MM.1S (cell line): Measurements from ENCODE around the gene KCNQ2.

Source experiments
- DNase-seq: peaks from one replicate; pipeline ENCODE4 v3.0.0-alpha.2; 2015
- H2AFZ ChIP-seq: fragments of 300-600 bp; sonication (generic); 2 replicates; pipeline ENCODE4 v1.6.0; 2016; ENCODE audit warnings: antibody characterized with exemption, low read length
- H3F3A ChIP-seq: fragments of 300-600 bp; sonication (generic); 2 replicates; pipeline ENCODE4 v1.6.1; 2016; ENCODE audit warnings: mild to moderate bottlenecking, antibody characterized with exemption, low read length, moderate library complexity, mixed read lengths; ENCODE audit not compliant: insufficient read depth
- H3K27ac ChIP-seq: fragments of 300-600 bp; sonication (generic); 2 replicates; pipeline ENCODE4 v1.5.1; 2016; ENCODE audit warnings: mild to moderate bottlenecking, low read length
- H3K27me3 ChIP-seq: fragments of 300-600 bp; sonication (generic); replicated peaks from 2 replicates; pipeline ENCODE4 v1.6.0; 2016; ENCODE audit warnings: low read length; ENCODE audit not compliant: insufficient read depth
- H3K36me3 ChIP-seq: fragments of 300-600 bp; sonication (generic); replicated peaks from 2 replicates; pipeline ENCODE4 v1.6.1; 2016; ENCODE audit warnings: mild to moderate bottlenecking, low read length, mixed read lengths; ENCODE audit not compliant: insufficient read depth
- H3K4me1 ChIP-seq: fragments of 300-600 bp; sonication (generic); 2 replicates; pipeline ENCODE4 v1.6.1; 2016; ENCODE audit warnings: low read length, mixed read lengths
- H3K4me2 ChIP-seq: fragments of 300-600 bp; sonication (generic); 2 replicates; pipeline ENCODE4 v1.6.0; 2016; ENCODE audit warnings: low read depth, low read length
- H3K4me3 ChIP-seq: fragments of 300-600 bp; sonication (generic); 2 replicates; pipeline ENCODE4 v1.5.1; 2016; ENCODE audit warnings: low read length, mixed read lengths
- H3K79me2 ChIP-seq: fragments of 300-600 bp; sonication (generic); 2 replicates; pipeline ENCODE4 v1.6.1; 2016; ENCODE audit warnings: mixed run types, low read length, mixed read lengths
- H3K9ac ChIP-seq: fragments of 300-600 bp; sonication (generic); 2 replicates; pipeline ENCODE4 v1.6.1; 2016; ENCODE audit warnings: low read length, mixed read lengths
- H3K9me2 ChIP-seq: fragments of 300-600 bp; sonication (generic); replicated peaks from 2 replicates; pipeline ENCODE4 v1.6.1; 2016; ENCODE audit warnings: mild to moderate bottlenecking, low read length, mixed read lengths; ENCODE audit not compliant: insufficient read depth
- H3K9me3 ChIP-seq: fragments of 300-600 bp; sonication (generic); replicated peaks from 2 replicates; pipeline ENCODE4 v1.6.1; 2016; ENCODE audit warnings: mild to moderate bottlenecking, low read length, mixed read lengths; ENCODE audit not compliant: insufficient read depth
- H4K20me1 ChIP-seq: fragments of 300-600 bp; sonication (generic); 2 replicates; pipeline ENCODE4 v1.6.1; 2016; ENCODE audit warnings: mild to moderate bottlenecking, low read length, moderate library complexity, mixed read lengths; ENCODE audit not compliant: insufficient read depth
- EZH2 ChIP-seq: fragments of 300-600 bp; sonication (generic); optimal IDR thresholded peaks from 2 replicates; pipeline ENCODE3; 2017; ENCODE audit warnings: low read depth, mild to moderate bottlenecking, antibody characterized with exemption, low read length, mixed read lengths
- EZH2phosphoT487 ChIP-seq: fragments of 300-600 bp; sonication (generic); IDR thresholded peaks from 2 replicates; pipeline ENCODE4 v1.6.1; 2018; ENCODE audit warnings: antibody characterized with exemption, low read length
- TF ChIP-seq, protein P1 (sequence below): fragments of 300-600 bp; sonication (generic); IDR thresholded peaks from 2 replicates; pipeline ENCODE4 v1.5.1; 2016; ENCODE audit warnings: antibody characterized with exemption, low read length, mixed read lengths

The KCNQ2 gene

DNA sequence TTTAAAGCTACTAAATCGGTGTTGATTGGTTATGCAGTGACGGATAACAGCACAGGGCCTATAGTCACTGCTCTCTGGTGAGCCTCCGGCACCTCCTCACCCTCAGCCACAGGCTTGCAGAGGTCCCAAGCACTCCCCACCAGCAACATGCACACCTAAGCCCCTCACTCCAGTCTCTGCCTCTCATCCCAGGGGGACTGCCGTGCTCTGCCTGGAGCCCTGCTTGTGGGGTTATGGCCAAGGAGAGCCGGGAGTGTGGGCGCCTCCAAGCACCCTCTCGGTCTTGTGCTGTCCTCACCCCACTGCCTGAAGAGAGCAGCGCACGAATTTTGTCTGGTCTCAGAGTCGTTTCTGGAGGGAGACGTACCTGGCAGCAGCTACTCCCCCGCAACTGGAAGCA, 33.3 kb upstream of the KCNQ2 start:
- Histone ChIP-seq H3K9me2 (no peaks in the 10 kb centered on the region), H3K36me3 (no peaks in the 10 kb centered on the region), H3K9me3 (no peaks in the 10 kb centered on the region), H3K4me3 (no peak overlapping the region), H3K4me2 (no peak overlapping the region), H2AFZ (no peak overlapping the region), H3K9ac (no peak overlapping the region), H3F3A (no peaks in the 10 kb centered on the region), H3K27ac (no peak overlapping the region), H3K27me3 (peaks cover 82% of the 10 kb centered on the region), H3K4me1 (peaks cover 8% of the 10 kb centered on the region), H3K79me2 (no peaks in the 10 kb centered on the region), H4K20me1 (no peaks in the 10 kb centered on the region)
- TF ChIP-seq EZH2 (no peak), EZH2phosphoT487 (no peak)
- TF ChIP-seq, protein P1, sequence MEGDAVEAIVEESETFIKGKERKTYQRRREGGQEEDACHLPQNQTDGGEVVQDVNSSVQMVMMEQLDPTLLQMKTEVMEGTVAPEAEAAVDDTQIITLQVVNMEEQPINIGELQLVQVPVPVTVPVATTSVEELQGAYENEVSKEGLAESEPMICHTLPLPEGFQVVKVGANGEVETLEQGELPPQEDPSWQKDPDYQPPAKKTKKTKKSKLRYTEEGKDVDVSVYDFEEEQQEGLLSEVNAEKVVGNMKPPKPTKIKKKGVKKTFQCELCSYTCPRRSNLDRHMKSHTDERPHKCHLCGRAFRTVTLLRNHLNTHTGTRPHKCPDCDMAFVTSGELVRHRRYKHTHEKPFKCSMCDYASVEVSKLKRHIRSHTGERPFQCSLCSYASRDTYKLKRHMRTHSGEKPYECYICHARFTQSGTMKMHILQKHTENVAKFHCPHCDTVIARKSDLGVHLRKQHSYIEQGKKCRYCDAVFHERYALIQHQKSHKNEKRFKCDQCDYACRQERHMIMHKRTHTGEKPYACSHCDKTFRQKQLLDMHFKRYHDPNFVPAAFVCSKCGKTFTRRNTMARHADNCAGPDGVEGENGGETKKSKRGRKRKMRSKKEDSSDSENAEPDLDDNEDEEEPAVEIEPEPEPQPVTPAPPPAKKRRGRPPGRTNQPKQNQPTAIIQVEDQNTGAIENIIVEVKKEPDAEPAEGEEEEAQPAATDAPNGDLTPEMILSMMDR, result no peak
- no peak for DNase-seq

DNA sequence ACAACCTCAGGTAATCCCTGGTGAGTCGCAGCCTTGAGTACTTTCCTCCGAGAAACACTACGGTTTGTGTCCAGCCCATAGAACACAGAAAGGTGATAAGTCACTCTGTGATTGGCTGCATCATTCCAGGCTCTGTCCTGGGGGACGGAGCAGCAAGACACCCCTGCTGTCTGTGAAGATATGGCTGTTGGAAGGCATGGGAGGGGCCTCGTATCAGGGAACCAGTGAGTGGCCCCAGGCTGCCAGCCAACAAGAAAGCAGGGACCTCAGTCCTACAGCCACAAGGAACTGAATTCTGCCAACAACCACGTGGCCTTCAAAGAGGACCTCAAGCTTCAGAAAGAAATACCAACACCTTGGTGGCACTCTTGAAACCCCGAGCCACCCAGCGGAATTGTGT, 32.8 kb upstream of the KCNQ2 start:
- Histone ChIP-seq H3K9me3 (no peaks in the 10 kb centered on the region), H3F3A (no peaks in the 10 kb centered on the region), H3K4me1 (peaks cover 8% of the 10 kb centered on the region), H3K27me3 (peaks cover 78% of the 10 kb centered on the region), H4K20me1 (no peaks in the 10 kb centered on the region), H2AFZ (no peak overlapping the region), H3K9me2 (no peaks in the 10 kb centered on the region), H3K79me2 (no peaks in the 10 kb centered on the region), H3K36me3 (no peaks in the 10 kb centered on the region), H3K4me2 (no peak overlapping the region), H3K27ac (no peak overlapping the region), H3K9ac (no peak overlapping the region), H3K4me3 (no peak overlapping the region)
- TF ChIP-seq, protein P1, result no peak
- TF ChIP-seq EZH2, result no peak
- TF ChIP-seq EZH2phosphoT487, result no peak
- no peak for DNase-seq

DNA sequence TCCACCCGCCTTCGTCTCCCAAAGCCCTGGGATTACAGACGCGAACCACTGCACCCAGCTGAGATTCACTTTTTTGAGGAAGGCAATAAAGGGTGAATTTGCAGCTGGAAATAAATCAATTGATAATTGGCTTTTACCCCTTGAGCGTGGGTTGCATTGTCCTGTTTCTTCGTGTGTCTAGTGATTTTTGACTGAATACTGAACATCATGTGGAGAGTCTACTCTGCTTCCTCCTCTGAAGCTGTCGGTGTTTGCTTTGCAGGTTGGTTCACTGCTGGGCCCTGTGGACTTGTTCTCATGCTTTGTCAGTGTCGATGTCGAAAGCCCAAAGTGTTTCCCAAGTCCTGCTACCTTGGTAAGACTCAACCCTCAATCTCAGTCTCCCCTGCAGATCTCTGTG, 32.2 kb upstream of the KCNQ2 start:
- Histone ChIP-seq H3K9ac (no peak overlapping the region), H2AFZ (no peak overlapping the region), H3F3A (no peaks in the 10 kb centered on the region), H3K79me2 (no peaks in the 10 kb centered on the region), H3K27me3 (peaks cover 71% of the 10 kb centered on the region), H3K4me1 (peaks cover 8% of the 10 kb centered on the region), H3K4me3 (no peak overlapping the region), H3K9me3 (no peaks in the 10 kb centered on the region), H3K27ac (no peak overlapping the region), H4K20me1 (no peaks in the 10 kb centered on the region), H3K4me2 (no peak overlapping the region), H3K9me2 (no peaks in the 10 kb centered on the region), H3K36me3 (no peaks in the 10 kb centered on the region)
- no peak for DNase-seq
- TF ChIP-seq EZH2phosphoT487, result no peak

DNA sequence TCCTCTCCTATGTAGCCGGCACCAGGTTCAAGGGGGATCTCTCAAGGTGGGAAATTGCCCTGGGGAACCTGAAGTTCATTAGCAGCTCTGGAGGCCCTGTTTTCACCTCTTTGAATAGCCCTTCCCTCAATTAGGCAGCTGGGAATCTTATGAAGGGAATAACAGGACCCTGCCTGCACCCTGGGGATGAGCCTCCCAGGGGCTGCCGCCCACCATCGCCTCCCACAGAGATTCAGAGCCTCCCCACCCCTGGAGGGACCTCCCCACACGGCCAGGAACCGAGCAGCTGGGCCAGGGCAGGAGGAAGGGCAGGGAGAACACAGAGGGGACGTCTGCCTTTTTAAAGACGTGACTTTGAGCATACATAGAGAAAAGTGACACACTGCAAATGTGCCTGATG, 31.1 kb upstream of the KCNQ2 start:
- Histone ChIP-seq H3K9me3 (no peaks in the 10 kb centered on the region), H3K27me3 (peaks cover 64% of the 10 kb centered on the region), H3K4me1 (peaks cover 8% of the 10 kb centered on the region), H3K4me3 (no peak overlapping the region), H3K27ac (no peak overlapping the region), H3K36me3 (no peaks in the 10 kb centered on the region), H3K9me2 (no peaks in the 10 kb centered on the region), H3F3A (no peaks in the 10 kb centered on the region), H3K4me2 (no peak overlapping the region), H3K79me2 (no peaks in the 10 kb centered on the region), H3K9ac (no peak overlapping the region), H2AFZ (no peak overlapping the region), H4K20me1 (no peaks in the 10 kb centered on the region)
- DNase-seq, result no peak
- TF ChIP-seq, protein P1, result no peak
- TF ChIP-seq EZH2, result no peak
- no peak for TF ChIP-seq EZH2phosphoT487
